ENCODE data around the gene DCP2.

GRCh38 chr5:113003763-113004162 is 27.2 kb downstream of the DCP2 start:
- TF ChIP-seq, protein P1, sequence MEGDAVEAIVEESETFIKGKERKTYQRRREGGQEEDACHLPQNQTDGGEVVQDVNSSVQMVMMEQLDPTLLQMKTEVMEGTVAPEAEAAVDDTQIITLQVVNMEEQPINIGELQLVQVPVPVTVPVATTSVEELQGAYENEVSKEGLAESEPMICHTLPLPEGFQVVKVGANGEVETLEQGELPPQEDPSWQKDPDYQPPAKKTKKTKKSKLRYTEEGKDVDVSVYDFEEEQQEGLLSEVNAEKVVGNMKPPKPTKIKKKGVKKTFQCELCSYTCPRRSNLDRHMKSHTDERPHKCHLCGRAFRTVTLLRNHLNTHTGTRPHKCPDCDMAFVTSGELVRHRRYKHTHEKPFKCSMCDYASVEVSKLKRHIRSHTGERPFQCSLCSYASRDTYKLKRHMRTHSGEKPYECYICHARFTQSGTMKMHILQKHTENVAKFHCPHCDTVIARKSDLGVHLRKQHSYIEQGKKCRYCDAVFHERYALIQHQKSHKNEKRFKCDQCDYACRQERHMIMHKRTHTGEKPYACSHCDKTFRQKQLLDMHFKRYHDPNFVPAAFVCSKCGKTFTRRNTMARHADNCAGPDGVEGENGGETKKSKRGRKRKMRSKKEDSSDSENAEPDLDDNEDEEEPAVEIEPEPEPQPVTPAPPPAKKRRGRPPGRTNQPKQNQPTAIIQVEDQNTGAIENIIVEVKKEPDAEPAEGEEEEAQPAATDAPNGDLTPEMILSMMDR (IDR thresholded peaks at IDR 0.05; ENCODE audit: insufficient read depth, low read length, poor library complexity, severe bottlenecking), result no peak
- no peak for TF ChIP-seq EZH2phosphoT487 (conservative IDR thresholded peaks at IDR 0.05; ENCODE audit: low read length)

Data from SU-DHL-6 (cell line).